ENCODE measurements around the gene RBMS1. TPM values are rescaled to one million over a fixed set of nuclear protein-coding genes. Genes with fewer than 3 reads are reported as not detected.

The RBMS1 gene
- total and polyA plus RNA-seq, 4 donors = 49.5 to 215 (median 76.3) TPM

GRCh38 chr2:160266037-160266551 is 227.5 kb downstream of the RBMS1 start:
- no peaks in the 10 kb centered on the region for H3K9me3 ChIP-seq (ENCODE audit: control insufficient read depth in 4 of 4, insufficient read depth in 3 of 4, low read length in 3 of 4)
- H3K9ac ChIP-seq (ENCODE audit: insufficient read depth in 1 of 2, low read length in 2 of 2) = no peak overlapping the region
- no peak overlapping the region for H3K4me3 ChIP-seq
- DNase-seq (no peak), ATAC-seq (ENCODE audit: insufficient read depth, low FRiP score) (no peak)
- no peak overlapping the region for H3K27ac ChIP-seq (ENCODE audit: low read depth in 1 of 2, low read length in 1 of 2)
- 69 to 77% methylated on average over 7 of the region's 7 CpGs for WGBS, 2 donors
- peaks cover 0 to 25% (median 11%) of the 10 kb centered on the region in 5 donors for H3K4me1 ChIP-seq (ENCODE audit: control insufficient read depth in 5 of 5, insufficient read depth in 5 of 5, low read length in 5 of 5)
- H3K27me3 ChIP-seq (ENCODE audit: control insufficient read depth in 3 of 3, insufficient read depth in 3 of 3, low read length in 2 of 3) = no peaks in the 10 kb centered on the region
- TF ChIP-seq CTCF (IDR thresholded peaks at IDR 0.05; ENCODE audit: control extremely low read depth, extremely low read depth) = no peak
- no peaks in the 10 kb centered on the region for H3K36me3 ChIP-seq (ENCODE audit: control insufficient read depth in 4 of 4, insufficient read depth in 4 of 4, low read length in 4 of 4)

GRCh38 chr2:160264308-160264707 is 229.3 kb downstream of the RBMS1 start:
- 96 to 100% methylated on average over 1 of the region's 1 CpG for WGBS, 2 donors
- Histone ChIP-seq H3K36me3 (ENCODE audit: control insufficient read depth in 4 of 4, insufficient read depth in 4 of 4, low read length in 4 of 4) (no peaks in the 10 kb centered on the region), H3K27ac (ENCODE audit: low read depth in 1 of 2, low read length in 1 of 2) (no peak overlapping the region), H3K4me1 (ENCODE audit: control insufficient read depth in 5 of 5, insufficient read depth in 5 of 5, low read length in 5 of 5) (peaks cover 0 to 10% (median 2%) of the 10 kb centered on the region in 5 donors), H3K9ac (ENCODE audit: insufficient read depth in 1 of 2, low read length in 2 of 2) (no peak overlapping the region), H3K27me3 (ENCODE audit: control insufficient read depth in 3 of 3, insufficient read depth in 3 of 3, low read length in 2 of 3) (no peaks in the 10 kb centered on the region), H3K4me3 (no peak overlapping the region), H3K9me3 (ENCODE audit: control insufficient read depth in 4 of 4, insufficient read depth in 3 of 4, low read length in 3 of 4) (no peaks in the 10 kb centered on the region)
- no peak for TF ChIP-seq CTCF (IDR thresholded peaks at IDR 0.05; ENCODE audit: control extremely low read depth, extremely low read depth)
- no peak for ATAC-seq (ENCODE audit: insufficient read depth, low FRiP score)
- DNase-seq = no peak

- DNase-seq = peak in 2 of 3 donors; percentile 53 to 74
- H3K36me3 ChIP-seq (ENCODE audit: control insufficient read depth in 4 of 4, insufficient read depth in 4 of 4, low read length in 4 of 4) = no peaks in the 10 kb centered on the region
- 89 to 92% methylated on average over 2 of the region's 2 CpGs for WGBS, 2 donors
Measured at GRCh38 chr2:160261732-160262131, 231.9 kb downstream of the RBMS1 start.

More at GRCh38 chr2:160261732-160262131, 231.9 kb downstream of the RBMS1 start:
- no peak overlapping the region for H3K9ac ChIP-seq (ENCODE audit: insufficient read depth in 1 of 2, low read length in 2 of 2)
- no peaks in the 10 kb centered on the region for H3K9me3 ChIP-seq (ENCODE audit: control insufficient read depth in 4 of 4, insufficient read depth in 3 of 4, low read length in 3 of 4)
- H3K27me3 ChIP-seq (ENCODE audit: control insufficient read depth in 3 of 3, insufficient read depth in 3 of 3, low read length in 2 of 3) = no peaks in the 10 kb centered on the region
- no peak overlapping the region for H3K27ac ChIP-seq (ENCODE audit: low read depth in 1 of 2, low read length in 1 of 2)
- H3K4me3 ChIP-seq = no peak overlapping the region
- peaks cover 0 to 8% (median 0%) of the 10 kb centered on the region in 5 donors for H3K4me1 ChIP-seq (ENCODE audit: control insufficient read depth in 5 of 5, insufficient read depth in 5 of 5, low read length in 5 of 5)
- no peak for ATAC-seq (ENCODE audit: insufficient read depth, low FRiP score)
- no peak for TF ChIP-seq CTCF (IDR thresholded peaks at IDR 0.05; ENCODE audit: control extremely low read depth, extremely low read depth)

Data from lung (tissue), 12 donors.